ENCODE measurements around the gene CERS2. TPM values are rescaled to one million over a fixed set of nuclear protein-coding genes. Genes with fewer than 3 reads are reported as not detected.

CERS2 gene
- total RNA-seq, 1 donor: 138 TPM

- DNase-seq (ENCODE audit: low read depth): no peak
- no peak overlapping the region for H3K4me3 ChIP-seq (ENCODE audit: low read depth, low read length)
- TF ChIP-seq CTCF (IDR thresholded peaks at IDR 0.05; ENCODE audit: insufficient read depth, low read length): no peak
Measured at GRCh38 chr1:150976401-150976821, 1.8 kb upstream of the CERS2 start.

- no peak for TF ChIP-seq CTCF (IDR thresholded peaks at IDR 0.05; ENCODE audit: insufficient read depth, low read length)
- H3K4me3 ChIP-seq (ENCODE audit: low read depth, low read length): peak overlapping the region; percentile 86
- DNase-seq (ENCODE audit: low read depth): no peak
Measured at GRCh38 chr1:150973836-150974579, 627 bp downstream of the CERS2 start.

DNA sequence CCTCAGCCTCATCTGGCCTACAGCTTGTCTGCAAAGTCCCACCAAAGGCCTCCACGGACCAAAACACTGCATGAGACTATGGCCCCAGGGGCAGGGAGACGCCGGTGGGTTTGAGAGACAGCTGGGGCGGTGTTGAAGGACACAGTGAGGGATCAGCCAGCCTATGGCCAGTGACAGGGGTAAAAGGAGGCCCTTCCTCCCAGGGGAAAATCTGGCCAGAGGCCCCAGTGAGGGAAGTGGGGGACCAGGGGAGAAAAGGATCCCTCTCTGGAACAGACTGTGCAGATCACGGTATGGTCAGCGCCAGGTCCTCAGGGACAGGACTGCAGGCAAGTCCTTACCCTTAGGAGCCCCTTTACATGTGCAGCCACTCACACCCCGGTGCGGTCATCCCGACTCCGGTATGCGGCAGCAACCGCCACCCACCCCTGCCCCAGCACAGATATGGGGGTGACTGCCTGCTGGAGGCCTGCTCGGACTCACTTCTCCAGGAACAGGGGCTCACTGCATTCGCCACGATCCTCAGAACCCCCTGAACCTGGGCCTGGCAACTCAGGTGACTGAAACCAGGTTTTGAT, 1.3 kb downstream of the CERS2 start:
- DNase-seq (ENCODE audit: low read depth): no peak
- TF ChIP-seq CTCF (IDR thresholded peaks at IDR 0.05; ENCODE audit: insufficient read depth, low read length): no peak
- peak overlapping the region; percentile 86 for H3K4me3 ChIP-seq (ENCODE audit: low read depth, low read length)

DNA sequence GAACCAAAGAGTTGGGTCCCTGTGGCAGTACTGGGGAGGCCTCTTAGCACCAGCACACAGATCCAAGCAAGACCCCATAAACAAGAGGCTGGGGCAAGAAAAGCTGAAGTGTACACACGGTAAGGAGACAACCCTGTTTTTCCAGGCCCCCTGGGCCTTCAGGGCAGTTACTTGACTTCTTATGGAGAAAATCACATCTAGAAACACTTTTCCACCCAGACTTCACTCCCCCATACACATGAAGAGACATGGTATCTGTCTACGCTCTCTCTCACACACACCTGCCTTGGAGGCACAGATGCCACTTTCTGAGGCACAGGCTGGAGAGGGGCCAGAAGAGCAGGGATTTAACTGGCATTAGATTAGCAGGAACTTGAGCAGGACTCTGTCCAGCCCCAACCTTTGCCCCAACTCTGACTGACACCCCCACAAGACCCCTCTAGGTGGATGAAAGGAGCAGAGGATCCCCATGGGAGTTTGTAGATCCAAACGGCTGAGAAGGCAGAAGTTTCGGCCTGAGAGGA, 2.2 kb downstream of the CERS2 start:
- no peak for DNase-seq (ENCODE audit: low read depth)
- no peak for TF ChIP-seq CTCF (IDR thresholded peaks at IDR 0.05; ENCODE audit: insufficient read depth, low read length)
- peak overlapping the region; percentile 86 for H3K4me3 ChIP-seq (ENCODE audit: low read depth, low read length)

GRCh38 chr1:150971583-150972416, 2.8 kb downstream of the CERS2 start:
- H3K4me3 ChIP-seq (ENCODE audit: low read depth, low read length): peak overlapping the region; percentile 86
- DNase-seq (ENCODE audit: low read depth): no peak
- peak; percentile 16 for TF ChIP-seq CTCF (IDR thresholded peaks at IDR 0.05; ENCODE audit: insufficient read depth, low read length)

DNA sequence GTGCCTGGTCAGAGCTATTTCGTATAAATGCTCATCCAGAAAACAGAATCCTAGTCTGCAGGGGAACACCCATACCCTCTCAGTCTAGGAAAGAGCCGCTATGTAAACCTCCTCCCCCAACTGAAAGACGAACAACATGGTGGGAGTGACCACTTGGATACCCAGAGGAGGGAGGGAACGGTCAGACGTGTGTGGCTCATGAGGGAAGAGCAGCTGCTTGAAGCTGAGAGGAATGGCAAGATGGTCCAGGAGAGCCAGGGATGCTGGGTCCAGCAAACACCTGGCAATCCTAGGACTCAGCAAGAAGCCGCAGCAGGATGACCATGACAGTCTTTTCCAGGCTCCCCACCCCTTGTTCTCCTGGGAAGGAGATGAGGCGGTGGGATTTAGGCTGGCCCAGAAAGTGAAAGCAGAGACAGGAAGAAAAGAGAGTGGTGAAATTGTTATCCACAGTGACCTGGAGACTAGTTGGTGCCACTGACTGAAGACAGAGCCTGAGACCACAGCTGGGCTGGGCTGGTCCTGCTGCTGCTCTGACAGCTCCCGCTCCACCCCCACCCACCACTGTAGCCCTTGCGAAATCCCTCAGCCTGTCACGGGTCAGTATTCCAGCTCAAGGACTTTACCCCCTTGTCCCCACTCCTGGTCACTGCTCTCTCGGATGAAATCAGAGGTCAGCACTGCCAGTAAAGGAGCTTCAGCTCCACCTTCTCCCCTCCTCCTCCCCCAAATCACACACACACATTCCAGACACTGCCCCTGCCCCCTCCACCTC, 3.6 kb downstream of the CERS2 start:
- H3K4me3 ChIP-seq (ENCODE audit: low read depth, low read length): peak overlapping the region; percentile 86

More for the DNA sequence above, 3.6 kb downstream of the CERS2 start:
- peak; percentile 52 for DNase-seq (ENCODE audit: low read depth)
- no peak for TF ChIP-seq CTCF (IDR thresholded peaks at IDR 0.05; ENCODE audit: insufficient read depth, low read length)

Measured in fibroblast of the aortic adventitia (primary cell).